Mucosa of rectum (tissue), 2 donors: ENCODE results near the gene QTRT2.

Experiments used
- H3K27ac ChIP-seq, 2 donors: one replicate each; pipeline ENCODE4 v1.7.0; 2013; ENCODE audit warnings: inconsistent platforms in 2 of 2, low read depth in 2 of 2, low read length in 2 of 2
- H3K27me3 ChIP-seq, 2 donors: one replicate each; pipeline ENCODE4 v1.7.0; 2013; ENCODE audit warnings: low read length in 2 of 2; ENCODE audit not compliant: control insufficient read depth in 2 of 2, insufficient read depth in 2 of 2
- H3K36me3 ChIP-seq, 2 donors: one replicate each; pipeline ENCODE4 v1.7.0; 2013; ENCODE audit warnings: low read length in 2 of 2; ENCODE audit not compliant: control insufficient read depth in 2 of 2, insufficient read depth in 2 of 2
- H3K4me1 ChIP-seq, 2 donors: one replicate each; pipeline ENCODE4 v1.7.0; 2013; ENCODE audit warnings: low read length in 2 of 2, mild to moderate bottlenecking in 1 of 2; ENCODE audit not compliant: control insufficient read depth in 2 of 2, insufficient read depth in 2 of 2
- H3K4me3 ChIP-seq, 2 donors: one replicate each; pipeline ENCODE4 v1.7.0; 2013; ENCODE audit warnings: low read length in 2 of 2
- H3K9ac ChIP-seq, 2 donors: one replicate each; pipeline ENCODE4 v1.7.0; 2013; ENCODE audit warnings: low read length in 2 of 2, low read depth in 1 of 2, mild to moderate bottlenecking in 1 of 2
- H3K9me3 ChIP-seq, 2 donors: one replicate each; pipeline ENCODE4 v1.7.0; 2013; ENCODE audit warnings: low read length in 2 of 2; ENCODE audit not compliant: control insufficient read depth in 2 of 2
- donor health status: healthy.
- donor health status: Normal muscosa, but diverticular disease.

The QTRT2 gene

DNA sequence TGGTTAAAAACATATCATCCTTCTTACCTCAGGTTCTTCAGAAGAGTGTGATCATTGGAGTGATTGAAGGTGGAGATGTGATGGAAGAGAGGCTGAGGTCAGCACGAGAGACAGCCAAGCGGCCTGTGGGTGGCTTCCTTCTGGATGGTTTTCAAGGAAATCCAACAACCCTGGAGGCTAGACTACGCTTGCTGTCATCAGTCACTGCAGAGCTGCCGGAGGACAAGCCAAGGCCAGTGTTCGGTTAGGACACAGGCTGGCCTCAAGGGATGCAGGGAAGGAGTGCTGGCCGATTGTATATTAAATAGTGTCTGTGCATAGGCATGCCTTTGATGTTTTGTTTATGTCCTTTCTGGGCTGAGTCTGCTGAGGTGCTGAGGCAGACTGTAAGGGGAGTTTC lies 20.2 kb downstream of the QTRT2 start:
- H3K9ac ChIP-seq: no peak overlapping the region
- no peaks in the 10 kb centered on the region for H3K4me1 ChIP-seq
- H3K27me3 ChIP-seq: no peaks in the 10 kb centered on the region
- no peak overlapping the region for H3K4me3 ChIP-seq
- peaks cover 48 to 58% of the 10 kb centered on the region in 2 donors for H3K36me3 ChIP-seq
- H3K27ac ChIP-seq: no peak overlapping the region
- H3K9me3 ChIP-seq: no peaks in the 10 kb centered on the region

DNA sequence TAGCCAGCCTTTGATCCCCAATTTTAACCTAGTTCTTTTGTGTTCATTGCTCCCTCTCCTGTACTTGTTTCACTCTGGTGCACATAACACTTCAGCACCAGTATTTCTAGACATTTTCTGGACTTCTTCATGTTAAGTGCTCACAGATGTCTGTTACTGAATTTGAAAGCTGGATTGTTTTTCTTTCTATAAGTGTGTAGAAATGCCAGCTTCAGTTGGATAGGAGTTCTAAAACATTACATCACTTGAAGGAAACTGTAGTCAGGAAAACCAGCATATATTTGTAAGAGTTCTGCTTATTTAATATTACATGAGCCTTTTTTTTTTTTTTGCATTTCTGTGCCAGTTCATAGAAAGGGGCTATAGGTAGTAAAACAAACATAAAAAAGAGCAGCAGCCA lies 21.6 kb downstream of the QTRT2 start:
- no peak overlapping the region for H3K9ac ChIP-seq
- no peak overlapping the region for H3K4me3 ChIP-seq
- no peaks in the 10 kb centered on the region for H3K9me3 ChIP-seq
- H3K27ac ChIP-seq: no peak overlapping the region
- H3K27me3 ChIP-seq: no peaks in the 10 kb centered on the region
- peaks cover 47 to 53% of the 10 kb centered on the region in 2 donors for H3K36me3 ChIP-seq
- no peaks in the 10 kb centered on the region for H3K4me1 ChIP-seq

GRCh38 chr3:114079761-114080160 lies 23.2 kb downstream of the QTRT2 start:
- H3K27ac ChIP-seq: no peak overlapping the region
- no peak overlapping the region for H3K4me3 ChIP-seq
- no peak overlapping the region for H3K9ac ChIP-seq
- peaks cover 38 to 49% of the 10 kb centered on the region in 2 donors for H3K36me3 ChIP-seq
- no peaks in the 10 kb centered on the region for H3K9me3 ChIP-seq
- no peaks in the 10 kb centered on the region for H3K4me1 ChIP-seq
- no peaks in the 10 kb centered on the region for H3K27me3 ChIP-seq

DNA sequence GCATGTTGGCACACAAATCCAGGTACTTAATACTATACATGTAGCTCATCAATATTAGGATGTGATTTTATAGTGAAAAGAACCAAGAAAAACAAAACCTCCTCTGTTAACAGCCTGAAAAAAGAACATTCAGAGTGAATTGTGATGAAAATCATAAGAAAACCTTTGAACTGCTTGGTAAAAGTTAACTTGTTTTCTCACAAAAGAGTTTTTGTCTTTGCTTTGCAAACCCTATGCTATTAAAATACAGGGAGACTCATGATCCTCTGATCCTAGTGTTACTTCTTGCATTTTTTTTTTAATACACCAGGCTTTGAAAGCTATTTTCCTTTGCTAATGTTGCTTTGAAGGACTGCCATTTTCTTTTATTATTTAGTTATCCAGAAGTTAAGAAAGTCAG lies 23.7 kb downstream of the QTRT2 start:
- Histone ChIP-seq H3K36me3 (peaks cover 40 to 49% of the 10 kb centered on the region in 2 donors), H3K9me3 (no peaks in the 10 kb centered on the region), H3K9ac (no peak overlapping the region), H3K4me1 (no peaks in the 10 kb centered on the region), H3K27me3 (no peaks in the 10 kb centered on the region), H3K4me3 (no peak overlapping the region), H3K27ac (no peak overlapping the region)

DNA sequence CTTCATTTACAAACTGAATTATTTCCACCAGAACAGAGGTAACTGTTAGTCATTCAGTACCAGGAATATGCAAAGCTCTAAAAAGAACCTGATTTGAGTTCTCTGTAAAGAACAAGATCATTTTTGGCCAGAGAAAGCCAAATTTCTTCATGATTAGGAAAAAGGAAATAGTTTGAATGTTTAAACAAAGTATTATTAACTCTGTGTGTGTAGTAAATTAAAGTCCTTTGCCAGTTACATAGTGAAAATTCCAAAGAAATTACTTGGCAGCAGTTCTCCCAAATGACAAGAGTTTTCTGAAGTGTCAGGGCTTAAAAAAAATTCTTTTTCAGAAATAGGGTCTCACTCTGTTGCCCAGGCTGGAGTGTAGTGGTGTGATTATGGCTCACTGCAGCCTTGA lies 24.5 kb downstream of the QTRT2 start:
- Histone ChIP-seq H3K27me3 (no peaks in the 10 kb centered on the region), H3K36me3 (peaks cover 44 to 49% of the 10 kb centered on the region in 2 donors), H3K9ac (no peak overlapping the region), H3K27ac (no peak overlapping the region), H3K4me3 (no peak overlapping the region), H3K4me1 (no peaks in the 10 kb centered on the region), H3K9me3 (no peaks in the 10 kb centered on the region)

DNA sequence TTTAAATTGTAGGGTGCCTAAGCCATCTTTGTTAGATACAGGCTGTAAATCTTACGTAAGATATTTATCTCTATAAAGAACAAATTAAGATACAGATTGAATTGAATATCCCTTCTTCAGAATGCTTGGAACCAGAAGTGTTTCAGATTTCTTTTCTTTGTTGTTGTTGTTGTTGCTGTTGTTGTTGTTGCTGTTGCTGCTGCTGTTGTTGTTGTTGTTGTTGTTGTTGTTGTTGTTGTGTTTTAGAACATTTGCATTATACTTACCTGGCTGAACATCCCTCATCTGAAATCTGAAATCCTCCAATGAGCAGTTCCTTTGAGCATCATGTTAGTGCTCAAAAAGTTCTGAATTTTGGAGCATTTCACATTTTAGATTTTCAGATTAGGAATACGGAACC lies 26.6 kb downstream of the QTRT2 start:
- no peak overlapping the region for H3K27ac ChIP-seq
- H3K9me3 ChIP-seq: no peaks in the 10 kb centered on the region
- peaks cover 40 to 46% of the 10 kb centered on the region in 2 donors for H3K36me3 ChIP-seq

GRCh38 chr3:114086356-114086755 lies 29.8 kb downstream of the QTRT2 start:
- Histone ChIP-seq H3K36me3 (peaks cover 23 to 39% of the 10 kb centered on the region in 2 donors), H3K27me3 (no peaks in the 10 kb centered on the region), H3K4me3 (no peak overlapping the region), H3K4me1 (no peaks in the 10 kb centered on the region), H3K9ac (no peak overlapping the region), H3K9me3 (no peaks in the 10 kb centered on the region), H3K27ac (no peak overlapping the region)

More for the DNA sequence above, 26.6 kb downstream of the QTRT2 start:
- H3K27me3 ChIP-seq: no peaks in the 10 kb centered on the region
- H3K4me1 ChIP-seq: no peaks in the 10 kb centered on the region
- no peak overlapping the region for H3K4me3 ChIP-seq
- no peak overlapping the region for H3K9ac ChIP-seq

GRCh38 chr3:114089675-114090074 lies 33.1 kb downstream of the QTRT2 start:
- Histone ChIP-seq H3K36me3 (peaks cover 18 to 20% of the 10 kb centered on the region in 2 donors), H3K27me3 (no peaks in the 10 kb centered on the region), H3K4me3 (no peak overlapping the region), H3K27ac (no peak overlapping the region), H3K4me1 (no peaks in the 10 kb centered on the region), H3K9ac (no peak overlapping the region), H3K9me3 (no peaks in the 10 kb centered on the region)

GRCh38 chr3:114092151-114093015 lies 35.8 kb downstream of the QTRT2 start:
- H3K27me3 ChIP-seq: no peaks in the 10 kb centered on the region
- no peaks in the 10 kb centered on the region for H3K36me3 ChIP-seq
- no peak overlapping the region for H3K4me3 ChIP-seq
- H3K4me1 ChIP-seq: no peaks in the 10 kb centered on the region
- H3K27ac ChIP-seq: no peak overlapping the region
- H3K9me3 ChIP-seq: no peaks in the 10 kb centered on the region
- no peak overlapping the region for H3K9ac ChIP-seq

GRCh38 chr3:114093016-114093380 lies 36.5 kb downstream of the QTRT2 start:
- no peak overlapping the region for H3K4me3 ChIP-seq
- no peaks in the 10 kb centered on the region for H3K36me3 ChIP-seq
- no peaks in the 10 kb centered on the region for H3K9me3 ChIP-seq
- H3K4me1 ChIP-seq: no peaks in the 10 kb centered on the region
- H3K27ac ChIP-seq: no peak overlapping the region
- H3K9ac ChIP-seq: no peak overlapping the region
- no peaks in the 10 kb centered on the region for H3K27me3 ChIP-seq
